HG02763 (cell line): ENCODE measurements around the gene HIKESHI.

Experiments
- ATAC-seq: cut with Tn5 transposase; IDR thresholded peaks from one replicate; pipeline ENCODE4 v1.9.1; 2021; ENCODE audit warnings: mild to moderate bottlenecking, moderate library complexity; ENCODE audit not compliant: unreplicated experiment

HIKESHI gene

DNA sequence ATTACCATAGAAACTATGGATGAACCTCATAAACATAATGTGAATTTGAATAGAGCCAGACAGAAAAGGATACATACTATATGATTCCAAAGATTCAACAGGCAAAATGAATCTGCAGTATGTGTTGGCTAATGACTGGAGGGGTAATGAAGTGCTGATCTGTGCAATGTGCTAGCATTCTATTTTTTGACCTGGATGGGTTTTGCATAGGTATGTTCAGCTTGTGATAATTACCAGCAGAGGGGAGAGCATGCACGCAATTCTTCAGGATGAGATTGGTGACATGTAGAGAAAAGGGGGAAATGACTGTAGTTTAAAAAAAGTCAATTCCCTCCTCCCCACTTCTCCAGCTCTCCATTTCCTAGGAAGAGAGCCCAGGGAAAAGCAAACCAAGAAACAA lies 72.0 kb downstream of the HIKESHI start:
- ATAC-seq: no peak

DNA sequence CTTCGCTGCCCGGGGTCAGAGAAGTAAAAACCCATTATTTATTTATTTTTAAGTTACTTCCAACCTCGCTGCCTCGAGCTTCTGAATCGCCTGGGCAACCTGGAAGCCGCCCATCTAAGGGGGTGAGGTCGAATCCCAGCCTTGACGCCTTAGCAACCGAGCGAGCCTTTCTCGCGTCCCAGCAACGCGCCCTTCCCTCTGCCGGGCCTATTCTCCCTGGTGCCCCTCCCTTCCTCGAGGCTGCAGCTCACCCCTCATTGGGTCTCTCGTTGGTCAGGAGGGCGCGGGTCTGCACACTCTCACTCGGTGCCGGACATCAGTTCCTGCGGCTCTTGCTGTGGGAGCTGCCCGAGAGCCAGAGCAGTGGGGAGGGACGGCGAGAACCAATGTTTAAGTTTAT lies 72.5 kb downstream of the HIKESHI start, which contains the start of gene CCDC81:
Gene CCDC81, plus strand, starts transcription at position 302 of the 400 bp plus-strand sequence. CDS start 277 bp downstream, outside the sequence.
- no peak for ATAC-seq

- ATAC-seq: no peak
Observed at GRCh38 chr11:86377972-86378371, 75.9 kb downstream of the HIKESHI start.

DNA sequence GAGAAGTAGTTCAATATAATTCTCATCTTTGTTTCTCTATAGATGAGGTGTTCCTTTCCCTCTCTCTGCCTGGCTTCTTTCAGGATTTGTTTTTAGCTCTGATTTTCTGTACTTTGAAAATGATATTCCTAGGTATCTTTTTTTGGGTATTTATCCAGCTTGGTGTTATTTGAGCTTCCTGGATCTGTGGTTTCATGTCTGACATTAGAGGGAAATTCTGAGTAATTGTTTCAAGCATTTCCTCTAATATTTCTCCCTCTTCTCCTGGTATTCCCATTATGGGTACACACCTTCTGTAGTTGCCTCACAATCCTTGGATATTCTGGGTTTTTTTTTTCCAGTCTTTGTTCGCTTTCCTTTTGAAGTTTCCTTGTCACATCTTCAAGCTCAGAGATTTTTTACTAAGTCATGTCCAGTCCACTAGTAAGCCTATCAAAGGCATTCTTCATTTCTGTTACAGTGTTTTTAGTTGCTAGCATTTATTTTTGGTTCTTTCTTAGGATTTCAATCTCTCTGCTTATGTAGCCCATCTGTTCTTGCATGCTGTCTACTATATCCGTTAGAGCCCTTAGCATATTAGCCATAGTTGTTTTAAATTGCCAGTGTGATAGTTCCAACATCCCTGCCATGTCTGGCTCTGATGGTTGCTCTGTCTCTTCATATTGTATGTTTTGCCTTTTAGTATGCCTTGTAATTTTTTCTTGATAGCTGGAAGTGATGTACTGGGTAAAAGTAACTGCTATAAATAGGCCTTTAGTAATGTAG lies 78.4 kb downstream of the HIKESHI start:
- ATAC-seq: no peak

GRCh38 chr11:86383041-86383955 lies 81.3 kb downstream of the HIKESHI start:
- ATAC-seq: no peak

- ATAC-seq: no peak
Observed at GRCh38 chr11:86386283-86386682, 84.2 kb downstream of the HIKESHI start.

- ATAC-seq: no peak
Observed at GRCh38 chr11:86386746-86387145, 84.7 kb downstream of the HIKESHI start.

DNA sequence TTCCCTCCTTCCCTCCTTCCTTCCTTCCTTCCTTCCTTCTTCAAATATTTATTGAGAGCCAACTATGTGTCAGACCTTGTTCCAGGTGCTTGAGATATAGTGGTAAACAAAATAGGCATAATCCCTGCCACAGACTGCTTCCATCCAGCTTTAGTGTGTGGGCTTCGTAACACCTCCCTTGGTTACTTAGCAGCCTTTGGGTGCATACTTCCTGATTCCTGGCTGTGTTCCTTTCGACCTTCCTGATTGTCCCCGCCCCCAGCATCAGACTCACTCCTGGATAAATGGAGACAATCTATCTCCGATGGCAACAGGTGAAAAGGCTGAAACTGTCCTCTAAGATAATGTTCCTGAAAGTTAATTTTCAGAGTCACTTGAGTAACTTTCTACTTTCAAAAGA lies 86.2 kb downstream of the HIKESHI start:
- no peak for ATAC-seq

DNA sequence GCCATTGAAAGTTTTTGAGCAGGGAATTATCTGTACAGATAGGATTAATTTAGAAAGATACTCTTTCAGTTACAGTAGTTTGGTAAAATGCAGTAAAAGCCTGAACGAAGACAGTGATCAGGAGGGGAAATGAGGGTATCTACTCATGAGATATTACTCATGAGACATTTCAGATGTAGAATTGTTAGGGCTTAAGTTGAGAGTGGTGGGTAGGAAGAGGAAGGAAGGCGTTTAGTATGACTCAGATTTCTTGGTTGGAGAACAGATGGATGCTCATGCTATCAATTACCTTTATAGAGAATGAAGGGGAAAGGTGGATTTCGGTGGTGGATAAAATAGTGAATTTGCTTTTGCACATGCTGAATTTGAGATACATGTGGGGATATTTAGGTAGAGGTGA lies 88.4 kb downstream of the HIKESHI start:
- no peak for ATAC-seq

DNA sequence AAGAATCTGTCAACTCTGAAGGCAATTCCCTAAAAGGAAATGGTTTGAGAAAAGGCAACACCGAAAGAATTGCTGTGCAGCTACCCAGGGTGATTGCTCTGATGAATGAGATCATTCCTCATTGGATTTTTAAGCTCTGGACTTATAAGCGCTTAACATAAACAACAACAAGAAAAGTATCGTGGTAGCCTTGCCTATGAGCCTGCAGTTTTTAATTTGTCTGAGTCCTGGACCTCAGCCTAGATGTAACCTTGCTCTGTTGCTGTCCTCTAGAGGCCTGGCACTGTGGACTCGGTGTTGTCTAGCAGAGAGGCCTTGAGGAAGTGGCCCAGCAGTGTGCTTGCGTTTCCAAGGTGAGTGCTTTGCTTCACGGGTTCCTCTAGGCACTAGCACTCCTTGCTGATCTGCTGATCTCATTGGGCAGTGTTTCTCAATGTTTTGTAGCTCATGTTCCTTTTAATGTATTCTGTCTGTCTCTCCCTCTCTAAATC lies 93.1 kb downstream of the HIKESHI start:
- ATAC-seq: no peak
